Activated T-helper 17 cell treated with anti-CD3 and anti-CD28 coated beads, Interleukin-2, amount 50 U/mL, for 72 hours (primary cell): Measurements from ENCODE around the gene CELA1. TPM values are rescaled to one million over a fixed set of nuclear protein-coding genes. Genes with fewer than 3 reads are reported as not detected.

Source experiments
- ATAC-seq: fragments of 150-1000 bp; cut with Tn5 transposase; replicated peaks from 2 replicates; pipeline ENCODE4 v1.10.0; 2021; ENCODE audit warnings: mild to moderate bottlenecking, moderate library complexity
- H3K27ac Mint-ChIP-seq: one replicate; pipeline ENCODE4 v1.8.0; 2022; ENCODE audit warnings: mixed read lengths
- H3K27me3 Mint-ChIP-seq: one replicate; pipeline ENCODE4 v1.8.0; 2022; ENCODE audit warnings: mixed read lengths
- H3K36me3 Mint-ChIP-seq: one replicate; pipeline ENCODE4 v1.8.0; 2022; ENCODE audit warnings: low read depth, mild to moderate bottlenecking, mixed read lengths
- H3K4me1 Mint-ChIP-seq: one replicate; pipeline ENCODE4 v1.8.0; 2022; ENCODE audit warnings: mixed read lengths
- H3K4me3 Mint-ChIP-seq: one replicate; pipeline ENCODE4 v1.8.0; 2022; ENCODE audit warnings: mild to moderate bottlenecking, mixed read lengths
- H3K9me3 Mint-ChIP-seq: one replicate; pipeline ENCODE4 v1.8.0; 2022; ENCODE audit warnings: mixed read lengths
- total RNA-seq, 2 donors: library from RNA; stranded (reverse); gene quantifications; one replicate each; pipeline ENCODE4 v1.2.3, GENCODE V29; 2022

CELA1 gene
- not detected for total RNA-seq

- no peak within 1 kb of the TSS for H3K4me3 Mint-ChIP-seq
Observed at GRCh38 chr12:51346581-51346980, at the start of gene CELA1. Gene CELA1 (minus strand): TSS chr12:51346679. CDS start chr12:51346638, 41 bp downstream.

GRCh38 chr12:51395283-51396230 lies 49.1 kb upstream of the CELA1 start:
- peak; percentile 59 for ATAC-seq
- H3K4me1 Mint-ChIP-seq: peaks cover 33% of the 10 kb centered on the region
- no peaks in the 10 kb centered on the region for H3K9me3 Mint-ChIP-seq
- no peaks in the 10 kb centered on the region for H3K36me3 Mint-ChIP-seq
- H3K27ac Mint-ChIP-seq: peak overlapping the region; percentile 59
- H3K27me3 Mint-ChIP-seq: no peaks in the 10 kb centered on the region
- H3K4me3 Mint-ChIP-seq: peak overlapping the region; percentile 84

More at GRCh38 chr12:51346581-51346980, at the start of gene CELA1:
- Mint-ChIP-seq H3K36me3 (no peaks in the 10 kb centered on the region), H3K4me1 (no peaks in the 10 kb centered on the region), H3K27ac (no peak within 1 kb of the TSS), H3K27me3 (no peaks in the 10 kb centered on the region), H3K9me3 (no peaks in the 10 kb centered on the region)
- ATAC-seq: no peak

GRCh38 chr12:51393676-51394545 lies 47.4 kb upstream of the CELA1 start:
- peaks cover 40% of the 10 kb centered on the region for H3K4me1 Mint-ChIP-seq
- no peaks in the 10 kb centered on the region for H3K9me3 Mint-ChIP-seq
- peak overlapping the region; percentile 73 for H3K27ac Mint-ChIP-seq
- no peaks in the 10 kb centered on the region for H3K36me3 Mint-ChIP-seq
- H3K4me3 Mint-ChIP-seq: peak overlapping the region; percentile 84
- H3K27me3 Mint-ChIP-seq: no peaks in the 10 kb centered on the region
- ATAC-seq: peak; percentile 78

GRCh38 chr12:51392556-51393237 lies 46.2 kb upstream of the CELA1 start:
- ATAC-seq: no peak
- Mint-ChIP-seq H3K9me3 (no peaks in the 10 kb centered on the region), H3K4me1 (peaks cover 49% of the 10 kb centered on the region), H3K27me3 (no peaks in the 10 kb centered on the region), H3K36me3 (no peaks in the 10 kb centered on the region), H3K27ac (peak overlapping the region; percentile 55), H3K4me3 (peak overlapping the region; percentile 84)

- H3K27me3 Mint-ChIP-seq: no peaks in the 10 kb centered on the region
Observed at GRCh38 chr12:51391283-51392123, 45.0 kb upstream of the CELA1 start, which contains the start of gene GALNT6. Gene GALNT6 (minus strand): TSS chr12:51391406. CDS start chr12:51379781, 11,625 bp downstream.

GRCh38 chr12:51390891-51391282 lies 44.4 kb upstream of the CELA1 start:
- Mint-ChIP-seq H3K4me3 (peak overlapping the region; percentile 84), H3K27me3 (no peaks in the 10 kb centered on the region), H3K36me3 (no peaks in the 10 kb centered on the region), H3K27ac (peak overlapping the region; percentile 76), H3K9me3 (no peaks in the 10 kb centered on the region), H3K4me1 (peaks cover 45% of the 10 kb centered on the region)
- no peak for ATAC-seq

More at GRCh38 chr12:51391283-51392123, 45.0 kb upstream of the CELA1 start, which contains the start of gene GALNT6:
- peak; percentile 56 for ATAC-seq
- peak within 1 kb of the TSS; percentile 76 for H3K27ac Mint-ChIP-seq
- H3K36me3 Mint-ChIP-seq: no peaks in the 10 kb centered on the region
- H3K4me1 Mint-ChIP-seq: peaks cover 49% of the 10 kb centered on the region
- no peaks in the 10 kb centered on the region for H3K9me3 Mint-ChIP-seq
- H3K4me3 Mint-ChIP-seq: peak within 1 kb of the TSS; percentile 84

GRCh38 chr12:51390457-51390856 lies 44.0 kb upstream of the CELA1 start:
- peak overlapping the region; percentile 84 for H3K4me3 Mint-ChIP-seq

GRCh38 chr12:51389302-51389999 lies 43.0 kb upstream of the CELA1 start:
- no peak overlapping the region for H3K4me3 Mint-ChIP-seq
- H3K27ac Mint-ChIP-seq: peak overlapping the region; percentile 39
- no peaks in the 10 kb centered on the region for H3K27me3 Mint-ChIP-seq
- no peaks in the 10 kb centered on the region for H3K9me3 Mint-ChIP-seq
- peak; percentile 65 for ATAC-seq
- H3K4me1 Mint-ChIP-seq: peaks cover 36% of the 10 kb centered on the region
- H3K36me3 Mint-ChIP-seq: no peaks in the 10 kb centered on the region

More at GRCh38 chr12:51390457-51390856, 44.0 kb upstream of the CELA1 start:
- H3K27ac Mint-ChIP-seq: peak overlapping the region; percentile 76
- H3K36me3 Mint-ChIP-seq: no peaks in the 10 kb centered on the region
- H3K27me3 Mint-ChIP-seq: no peaks in the 10 kb centered on the region
- no peak for ATAC-seq
- peaks cover 41% of the 10 kb centered on the region for H3K4me1 Mint-ChIP-seq
- H3K9me3 Mint-ChIP-seq: no peaks in the 10 kb centered on the region

- Mint-ChIP-seq H3K4me3 (no peak overlapping the region), H3K27ac (no peak overlapping the region)
Observed at GRCh38 chr12:51388846-51389245, 42.4 kb upstream of the CELA1 start.

GRCh38 chr12:51388069-51388799 lies 41.8 kb upstream of the CELA1 start:
- Mint-ChIP-seq H3K27me3 (no peaks in the 10 kb centered on the region), H3K36me3 (no peaks in the 10 kb centered on the region), H3K27ac (no peak overlapping the region), H3K9me3 (no peaks in the 10 kb centered on the region), H3K4me3 (no peak overlapping the region), H3K4me1 (peaks cover 37% of the 10 kb centered on the region)
- ATAC-seq: no peak

More at GRCh38 chr12:51388846-51389245, 42.4 kb upstream of the CELA1 start:
- Mint-ChIP-seq H3K9me3 (no peaks in the 10 kb centered on the region), H3K27me3 (no peaks in the 10 kb centered on the region), H3K4me1 (peaks cover 37% of the 10 kb centered on the region), H3K36me3 (no peaks in the 10 kb centered on the region)
- ATAC-seq: no peak

- peaks cover 7% of the 10 kb centered on the region for H3K36me3 Mint-ChIP-seq
- no peaks in the 10 kb centered on the region for H3K9me3 Mint-ChIP-seq
- H3K4me1 Mint-ChIP-seq: peaks cover 37% of the 10 kb centered on the region
- no peak overlapping the region for H3K27ac Mint-ChIP-seq
- no peaks in the 10 kb centered on the region for H3K27me3 Mint-ChIP-seq
- no peak for ATAC-seq
- no peak overlapping the region for H3K4me3 Mint-ChIP-seq
Observed at GRCh38 chr12:51386351-51386750, 39.9 kb upstream of the CELA1 start.

- Mint-ChIP-seq H3K4me1 (peaks cover 20% of the 10 kb centered on the region), H3K9me3 (no peaks in the 10 kb centered on the region), H3K4me3 (no peak overlapping the region), H3K27me3 (no peaks in the 10 kb centered on the region), H3K36me3 (peaks cover 21% of the 10 kb centered on the region), H3K27ac (peak overlapping the region; percentile 5)
- peak; percentile 67 for ATAC-seq
Observed at GRCh38 chr12:51383269-51383905, 36.9 kb upstream of the CELA1 start.
